Measurements from ENCODE around the gene MYO9B.

- TF ChIP-seq POLR2AphosphoS5 (IDR thresholded peaks at IDR 0.05; ENCODE audit: low read depth, low read length) (no peak), SIN3A (IDR thresholded peaks at IDR 0.05; ENCODE audit: borderline replicate concordance, insufficient read depth, low read length) (no peak)
- TF ChIP-seq, protein P1, sequence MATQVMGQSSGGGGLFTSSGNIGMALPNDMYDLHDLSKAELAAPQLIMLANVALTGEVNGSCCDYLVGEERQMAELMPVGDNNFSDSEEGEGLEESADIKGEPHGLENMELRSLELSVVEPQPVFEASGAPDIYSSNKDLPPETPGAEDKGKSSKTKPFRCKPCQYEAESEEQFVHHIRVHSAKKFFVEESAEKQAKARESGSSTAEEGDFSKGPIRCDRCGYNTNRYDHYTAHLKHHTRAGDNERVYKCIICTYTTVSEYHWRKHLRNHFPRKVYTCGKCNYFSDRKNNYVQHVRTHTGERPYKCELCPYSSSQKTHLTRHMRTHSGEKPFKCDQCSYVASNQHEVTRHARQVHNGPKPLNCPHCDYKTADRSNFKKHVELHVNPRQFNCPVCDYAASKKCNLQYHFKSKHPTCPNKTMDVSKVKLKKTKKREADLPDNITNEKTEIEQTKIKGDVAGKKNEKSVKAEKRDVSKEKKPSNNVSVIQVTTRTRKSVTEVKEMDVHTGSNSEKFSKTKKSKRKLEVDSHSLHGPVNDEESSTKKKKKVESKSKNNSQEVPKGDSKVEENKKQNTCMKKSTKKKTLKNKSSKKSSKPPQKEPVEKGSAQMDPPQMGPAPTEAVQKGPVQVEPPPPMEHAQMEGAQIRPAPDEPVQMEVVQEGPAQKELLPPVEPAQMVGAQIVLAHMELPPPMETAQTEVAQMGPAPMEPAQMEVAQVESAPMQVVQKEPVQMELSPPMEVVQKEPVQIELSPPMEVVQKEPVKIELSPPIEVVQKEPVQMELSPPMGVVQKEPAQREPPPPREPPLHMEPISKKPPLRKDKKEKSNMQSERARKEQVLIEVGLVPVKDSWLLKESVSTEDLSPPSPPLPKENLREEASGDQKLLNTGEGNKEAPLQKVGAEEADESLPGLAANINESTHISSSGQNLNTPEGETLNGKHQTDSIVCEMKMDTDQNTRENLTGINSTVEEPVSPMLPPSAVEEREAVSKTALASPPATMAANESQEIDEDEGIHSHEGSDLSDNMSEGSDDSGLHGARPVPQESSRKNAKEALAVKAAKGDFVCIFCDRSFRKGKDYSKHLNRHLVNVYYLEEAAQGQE (IDR thresholded peaks at IDR 0.05; ENCODE audit: insufficient read depth in 1 of 2, low read depth in 2 of 2, low read length in 2 of 2) = no peak
Observed at GRCh38 chr19:17248011-17248776, 172.6 kb downstream of the MYO9B start.
